ENCODE data around the gene CLEC4M.

CLEC4M gene

DNA sequence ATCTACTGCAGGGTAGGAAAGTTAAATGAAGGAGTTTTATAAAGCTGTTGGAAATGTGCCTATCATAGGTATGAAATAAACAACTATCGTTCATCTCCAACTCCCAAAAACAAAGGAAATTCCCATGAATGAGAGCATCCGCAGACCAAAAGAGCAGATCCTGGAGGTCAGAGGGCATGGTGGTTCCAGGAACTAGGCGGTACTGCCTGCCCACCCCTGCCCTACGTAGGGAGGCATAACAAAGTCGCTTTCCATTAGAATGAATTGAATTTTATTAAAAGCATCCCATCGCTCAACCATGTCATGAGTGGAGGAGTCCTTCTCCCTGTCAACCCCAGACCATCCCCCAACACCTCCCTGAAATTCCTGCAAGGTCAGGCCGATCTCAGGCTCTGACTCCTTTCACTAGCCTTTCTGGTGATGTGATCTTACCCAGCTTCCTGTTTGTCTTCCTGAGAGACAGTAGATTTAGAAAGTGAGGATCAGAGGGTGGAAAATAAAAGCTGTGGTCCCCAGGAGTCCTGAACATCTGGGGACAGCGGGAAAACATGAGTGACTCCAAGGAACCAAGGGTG, at the start of gene CLEC4M:
Gene CLEC4M, plus strand, starts transcription at position 525 of the 575 bp plus-strand sequence. Its CDS starts 24 bp downstream, at position 549.
- DNase-seq: no peak

DNA sequence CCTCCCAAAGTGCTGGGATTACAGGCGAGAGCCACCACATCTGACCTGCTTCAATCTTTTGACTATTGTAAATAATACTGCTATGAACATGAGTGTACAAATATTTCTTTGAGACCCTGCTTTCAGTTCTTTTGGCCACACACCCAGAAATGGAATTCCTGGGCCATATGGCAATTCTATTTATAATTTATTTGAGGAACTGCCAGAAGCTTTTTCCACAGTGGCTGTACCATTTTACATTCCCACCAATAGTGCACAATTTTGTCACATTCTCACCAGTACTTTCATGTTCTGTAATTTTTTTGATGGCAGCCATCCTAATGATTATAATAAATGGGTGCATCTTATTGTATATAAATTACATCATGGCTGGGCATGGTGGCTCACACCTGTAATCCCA, 47.4 kb upstream of the CLEC4M start:
- peak in 1 of 14 donors; percentile 81 for DNase-seq

DNA sequence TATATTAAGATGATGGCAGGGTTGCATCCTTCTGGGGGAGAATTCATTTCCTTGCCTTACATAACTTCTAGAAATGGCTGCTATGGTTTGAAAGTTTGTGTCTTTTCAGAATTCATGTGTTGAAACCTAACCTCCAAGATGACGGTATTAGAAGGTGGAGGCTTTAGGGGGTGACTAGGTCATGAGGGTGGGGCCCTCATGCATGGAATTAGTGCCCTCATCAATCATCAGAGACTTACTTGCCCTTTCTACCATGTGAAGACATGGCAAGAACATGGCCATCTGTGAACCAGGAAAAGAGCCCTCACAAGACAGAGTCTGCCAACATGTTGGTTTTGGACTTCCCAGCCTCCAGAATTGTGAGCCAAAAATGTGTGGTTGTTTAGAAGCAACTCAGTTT, 46.3 kb upstream of the CLEC4M start:
- DNase-seq: no peak

- no peak for DNase-seq
Measured at GRCh38 chr19:7718668-7719067, 44.4 kb upstream of the CLEC4M start.

DNA sequence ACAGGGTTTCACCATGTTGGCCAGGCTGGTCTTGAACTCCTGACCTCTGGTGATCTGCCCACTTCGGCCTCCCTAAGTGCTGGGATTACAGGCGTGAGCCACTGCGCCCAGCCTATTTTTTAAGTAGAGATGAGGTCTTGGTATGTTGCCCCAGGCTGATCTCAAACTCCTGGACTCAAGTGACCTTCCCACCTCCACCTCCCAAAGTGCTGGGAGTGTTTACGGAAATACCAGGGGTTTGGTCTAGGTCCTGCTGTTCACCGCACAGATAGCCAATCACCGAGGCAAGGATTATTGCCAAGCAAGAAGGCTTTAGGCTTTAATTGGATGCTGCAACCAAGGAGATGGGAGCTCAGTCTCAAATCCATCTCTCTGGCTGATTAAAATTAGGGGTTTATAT, 42.7 kb upstream of the CLEC4M start:
- no peak for DNase-seq

- DNase-seq: peak in 1 of 14 donors; percentile 88
Measured at GRCh38 chr19:7722231-7722651, 40.8 kb upstream of the CLEC4M start.

DNA sequence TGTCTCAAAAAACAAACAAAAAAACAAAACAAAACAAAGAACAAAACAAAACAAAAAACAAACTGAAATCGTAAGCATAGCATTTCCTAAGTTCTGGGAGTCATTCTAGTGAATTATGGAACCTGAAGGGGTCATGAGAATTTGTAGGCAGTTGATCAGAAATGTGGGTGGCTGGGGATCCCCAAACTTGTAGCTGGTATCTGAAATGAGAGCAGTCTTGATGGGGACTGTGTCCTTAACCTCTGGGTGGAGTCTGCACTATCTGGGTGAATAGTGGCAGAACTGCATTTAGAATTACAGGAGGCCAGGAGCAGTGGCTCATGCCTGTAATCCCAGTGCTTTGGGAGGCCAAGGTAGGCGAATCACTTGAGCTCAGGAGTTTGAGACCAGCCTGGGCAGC, 37.3 kb upstream of the CLEC4M start:
- no peak for DNase-seq

- DNase-seq: no peak
Measured at GRCh38 chr19:7729211-7729610, 33.8 kb upstream of the CLEC4M start.

GRCh38 chr19:7729831-7730285, 33.2 kb upstream of the CLEC4M start:
- DNase-seq: peak in 1 of 14 donors; percentile 40

DNA sequence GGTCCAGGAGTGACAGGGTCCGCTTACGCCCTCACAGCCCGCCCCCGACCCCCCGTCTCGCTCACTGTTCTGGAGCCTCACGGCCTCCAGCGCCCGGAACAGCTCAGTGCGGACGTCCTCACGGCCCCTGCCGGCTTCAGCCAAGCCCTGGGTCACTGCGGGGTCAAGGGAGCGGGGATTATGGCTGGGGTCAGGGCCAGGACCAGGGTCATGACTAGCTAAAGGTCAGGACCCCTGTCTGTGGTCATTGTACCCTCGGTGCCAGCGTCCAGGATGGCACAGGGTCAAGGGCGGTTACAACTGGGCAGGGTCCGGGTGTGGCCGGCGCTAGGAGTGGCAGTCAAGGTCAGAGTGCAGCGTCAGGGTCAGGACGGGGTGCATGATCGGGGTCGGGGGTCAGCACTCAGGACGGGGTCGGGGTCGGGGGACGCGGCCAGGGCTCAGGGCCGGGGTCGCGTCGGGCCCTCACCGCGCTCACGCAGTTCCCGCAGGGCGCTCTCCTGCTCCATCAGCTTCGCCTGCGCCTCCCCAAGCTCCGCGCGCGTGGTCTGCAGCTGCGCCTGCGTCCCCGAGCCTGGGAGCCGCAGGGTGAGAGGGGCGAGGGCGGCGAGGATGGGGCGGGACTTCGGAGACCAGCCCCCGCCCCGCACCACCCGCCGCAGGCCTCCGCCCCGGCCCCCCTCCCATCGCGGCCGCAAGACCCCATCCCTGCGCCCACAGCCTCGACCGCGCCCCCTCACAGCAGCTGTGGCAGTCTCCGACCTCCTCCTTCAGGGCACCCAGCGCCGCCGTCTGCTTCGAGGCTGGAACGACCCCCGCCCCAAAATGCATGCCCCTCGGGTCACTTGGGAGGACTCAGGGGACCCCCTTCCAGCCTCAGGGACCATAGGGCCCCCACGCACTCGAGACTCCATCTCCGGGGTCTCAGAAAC, 32.5 kb upstream of the CLEC4M start:
- DNase-seq: peak in 1 of 14 donors; percentile 40

DNA sequence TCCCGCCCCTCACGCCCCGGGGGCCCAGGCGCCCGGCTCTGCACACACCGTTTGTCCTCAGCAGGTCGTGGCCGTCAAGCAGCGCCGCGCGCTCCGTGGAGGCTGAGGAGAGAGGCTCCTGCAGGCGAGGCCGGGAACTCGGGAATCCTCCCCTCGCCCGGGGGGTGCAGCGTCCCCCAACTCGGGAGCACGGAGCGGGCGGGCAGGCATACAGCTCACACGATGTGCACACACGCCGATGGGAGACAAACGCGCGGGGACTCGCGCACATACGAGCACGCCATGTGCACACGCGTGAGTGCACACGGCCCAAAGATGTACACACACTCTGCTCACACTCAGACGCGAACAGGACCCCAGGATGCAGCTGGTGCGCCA, 31.8 kb upstream of the CLEC4M start:
- DNase-seq: no peak

GRCh38 chr19:7731615-7732014, 31.4 kb upstream of the CLEC4M start:
- no peak for DNase-seq

DNA sequence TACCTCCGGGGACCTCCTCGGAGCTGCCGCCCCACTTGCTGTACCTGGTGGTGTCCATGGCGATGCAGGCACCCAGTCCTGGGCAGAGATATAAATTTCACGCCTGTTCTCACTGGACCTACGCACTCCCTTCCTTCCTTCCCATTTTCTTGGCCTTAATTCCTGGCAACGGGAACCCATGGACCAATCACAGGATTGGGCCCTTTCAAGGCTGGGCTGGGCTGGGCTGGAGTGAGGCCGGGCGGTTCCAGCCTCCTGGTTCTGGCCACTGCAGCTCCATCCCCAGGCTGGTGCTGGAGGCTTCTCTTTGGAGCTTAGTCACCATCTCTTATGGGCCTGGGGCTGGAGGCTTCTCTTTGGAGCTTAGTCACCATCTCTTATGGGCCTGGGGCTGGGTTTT, 31.0 kb upstream of the CLEC4M start, which contains the start of gene CLEC4G:
Gene CLEC4G, minus strand, starts transcription at position 66 of the 400 bp plus-strand sequence. Its CDS starts 8 bp downstream, at position 58.
- peak in 1 of 14 donors; percentile 24 for DNase-seq

- DNase-seq: no peak
Measured at GRCh38 chr19:7733376-7733775, 29.7 kb upstream of the CLEC4M start.

GRCh38 chr19:7734220-7735203, 28.5 kb upstream of the CLEC4M start:
- no peak for DNase-seq

- DNase-seq: no peak
Measured at GRCh38 chr19:7736148-7736547, 26.9 kb upstream of the CLEC4M start.

- DNase-seq: no peak
Measured at GRCh38 chr19:7737215-7737614, 25.8 kb upstream of the CLEC4M start.

- no peak for DNase-seq
Measured at GRCh38 chr19:7738023-7738422, 25.0 kb upstream of the CLEC4M start.

DNA sequence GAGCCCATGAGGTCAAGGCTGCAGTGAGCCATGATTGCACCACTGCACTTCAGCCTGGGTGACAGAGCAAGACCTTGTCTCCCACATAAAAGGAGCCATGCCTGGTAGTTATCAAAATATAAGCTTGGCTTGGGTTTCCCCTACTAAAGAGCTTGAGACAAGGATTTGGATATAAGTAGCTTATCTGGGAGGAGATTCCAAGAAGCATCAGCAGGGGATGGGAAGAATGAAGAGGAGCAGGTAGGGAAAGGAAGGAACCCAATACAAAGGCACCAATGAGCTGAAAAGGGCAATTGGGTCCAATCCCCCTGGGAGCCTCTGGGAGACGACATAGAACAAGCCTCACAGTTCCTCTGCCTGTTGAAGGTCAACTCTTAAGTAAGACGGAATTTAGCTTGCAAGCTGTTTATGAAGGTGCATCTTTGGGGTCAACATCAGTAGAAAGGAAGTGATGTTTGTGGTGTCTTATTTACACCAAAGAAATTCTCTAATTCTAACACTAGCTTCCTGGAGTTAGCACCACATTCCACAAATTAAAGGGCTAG, 23.8 kb upstream of the CLEC4M start:
- no peak for DNase-seq

DNA sequence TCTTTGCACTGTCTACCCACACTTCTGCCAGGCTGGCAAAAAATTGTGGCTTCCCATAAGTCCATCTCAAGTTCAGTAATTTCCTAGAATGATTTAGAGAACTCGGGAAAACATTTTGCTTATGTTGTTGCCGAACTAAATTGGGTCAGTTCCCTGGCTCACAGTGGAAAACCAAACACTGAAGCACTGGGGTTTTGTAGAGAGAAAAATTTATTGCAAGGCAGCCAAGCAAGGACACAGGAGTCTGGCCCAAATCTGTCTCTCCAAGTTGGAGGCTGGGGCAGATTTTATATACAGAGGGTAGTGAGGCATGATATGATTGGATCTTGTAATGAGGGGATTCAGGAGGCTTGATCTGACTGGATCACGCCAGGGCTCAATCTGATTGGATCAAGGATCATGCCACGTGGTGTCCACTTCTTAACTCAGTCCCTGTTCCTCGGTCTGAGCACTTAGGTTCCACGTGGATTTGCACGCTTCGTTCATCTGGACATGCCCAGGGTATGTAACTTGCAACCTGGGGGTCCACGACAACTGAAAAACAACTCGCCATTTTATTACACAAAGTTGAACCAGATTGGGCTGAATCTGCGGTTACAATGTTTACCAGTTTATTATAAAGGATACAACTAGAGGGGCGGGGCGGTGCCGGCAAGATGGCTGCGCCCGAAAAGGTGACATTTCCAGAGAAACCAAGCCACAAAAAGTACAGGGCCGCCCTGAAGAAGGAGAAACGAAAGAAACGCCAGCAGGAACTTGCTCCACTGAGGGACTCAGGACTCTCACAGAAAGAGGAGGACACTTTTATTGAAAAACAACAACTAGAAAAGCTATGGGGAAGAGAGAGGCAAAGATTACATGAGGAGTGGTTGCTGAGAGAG, 23.0 kb upstream of the CLEC4M start:
- peak in 1 of 14 donors; percentile 64 for DNase-seq

DNA sequence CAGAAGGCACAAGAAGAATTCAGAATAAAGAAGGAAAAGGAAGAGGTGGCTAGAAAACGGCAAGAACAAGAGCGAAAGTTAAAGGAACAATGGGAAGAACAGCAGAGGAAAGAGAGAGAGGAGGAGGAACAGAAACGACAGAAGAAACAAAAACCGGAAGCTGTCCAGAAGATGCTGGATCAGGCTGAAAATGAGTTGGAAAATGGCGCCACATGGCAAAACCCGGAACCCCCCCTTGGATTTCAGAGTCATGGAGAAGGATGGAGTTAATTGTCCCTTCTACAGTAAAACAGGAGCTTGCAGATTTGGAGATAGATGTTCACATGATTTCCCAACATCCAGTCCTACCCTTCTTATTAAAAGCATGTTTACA, 22.4 kb upstream of the CLEC4M start:
- DNase-seq: no peak
